Head of caudate nucleus (tissue), 42 donors: ENCODE measurements around the gene KCNIP4.

Experiments used
- DNase-seq, 42 donors: peaks; one replicate each; pipeline versions ENCODE4 v3.0.0 to v3.0.0-alpha.2; 2020 to 2021; ENCODE audit warnings: mixed read lengths in 7 of 42
- intact Hi-C: fragments of 100-400 bp; cut with DNase I; formaldehyde crosslinking; loops from one replicate; pipeline ENCODE4 v1.15.0; 2022

KCNIP4 gene

DNA sequence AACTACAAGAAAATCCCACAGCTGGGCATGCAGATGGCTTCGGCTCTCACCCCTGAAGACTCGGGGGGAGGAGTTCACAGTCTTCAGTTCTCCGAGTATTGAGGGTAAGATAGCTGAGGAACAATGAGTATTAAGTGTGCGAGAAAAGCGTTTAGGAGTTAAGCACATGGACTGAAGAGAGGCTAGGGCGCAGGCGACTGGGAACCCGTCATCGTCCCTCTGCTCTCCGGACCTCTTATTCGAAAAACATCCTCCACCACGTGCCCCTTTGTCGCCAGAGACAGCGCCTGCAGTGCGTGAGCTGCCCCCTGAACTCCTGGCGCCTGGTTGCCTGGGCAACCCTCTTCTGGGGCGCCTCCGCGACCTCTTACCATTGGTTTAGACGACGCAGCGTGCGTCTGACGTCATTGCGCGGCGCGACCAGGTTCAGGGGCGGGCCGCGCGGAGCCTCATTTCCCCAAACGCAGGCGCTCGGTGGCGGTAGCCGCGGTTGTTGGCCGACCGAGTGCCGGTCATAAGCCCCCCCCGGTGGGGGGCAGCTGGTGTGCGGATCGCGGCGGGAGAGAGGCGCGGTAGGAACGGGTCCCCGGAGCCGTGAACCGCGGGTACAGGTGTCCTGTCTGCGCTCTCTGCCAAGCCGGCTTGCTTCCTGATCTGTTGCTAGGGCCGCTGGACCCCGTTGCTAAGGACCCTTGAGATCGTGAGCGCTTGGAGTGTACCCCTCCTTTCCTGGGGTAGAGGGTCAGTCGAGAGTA, 1248.4 kb downstream of the KCNIP4 start, which contains the start of gene PACRGL:
TSS of gene PACRGL (plus strand) at position 452 of the 755 bp plus-strand sequence. CDS start 4,024 bp downstream, outside the sequence.
- DNase-seq: peak; percentile 88 to 98 (median 95)
- intact Hi-C loops: no loop called here

- no peak for DNase-seq
- intact Hi-C loops: loop anchor here (10.0 kb wide), 1 partner anchor 394 kb away; no protein-coding TSS in a partner anchor
Observed at GRCh38 chr4:20698820-20699219, 1249.8 kb downstream of the KCNIP4 start.

- peak in 10 of 42 donors; percentile 7 to 49 (median 27) for DNase-seq
- intact Hi-C loops: loop anchor here (10.0 kb wide), 1 partner anchor 394 kb away; no protein-coding TSS in a partner anchor
Observed at GRCh38 chr4:20698382-20698781, 1250.2 kb downstream of the KCNIP4 start.

GRCh38 chr4:20696815-20697214, 1251.8 kb downstream of the KCNIP4 start:
- intact Hi-C loops: loop anchor here (10.0 kb wide), 1 partner anchor 392 kb away; no protein-coding TSS in a partner anchor
- DNase-seq: no peak

GRCh38 chr4:20687864-20688263, 1260.7 kb downstream of the KCNIP4 start:
- DNase-seq: no peak
- intact Hi-C loops: no loop called here

DNA sequence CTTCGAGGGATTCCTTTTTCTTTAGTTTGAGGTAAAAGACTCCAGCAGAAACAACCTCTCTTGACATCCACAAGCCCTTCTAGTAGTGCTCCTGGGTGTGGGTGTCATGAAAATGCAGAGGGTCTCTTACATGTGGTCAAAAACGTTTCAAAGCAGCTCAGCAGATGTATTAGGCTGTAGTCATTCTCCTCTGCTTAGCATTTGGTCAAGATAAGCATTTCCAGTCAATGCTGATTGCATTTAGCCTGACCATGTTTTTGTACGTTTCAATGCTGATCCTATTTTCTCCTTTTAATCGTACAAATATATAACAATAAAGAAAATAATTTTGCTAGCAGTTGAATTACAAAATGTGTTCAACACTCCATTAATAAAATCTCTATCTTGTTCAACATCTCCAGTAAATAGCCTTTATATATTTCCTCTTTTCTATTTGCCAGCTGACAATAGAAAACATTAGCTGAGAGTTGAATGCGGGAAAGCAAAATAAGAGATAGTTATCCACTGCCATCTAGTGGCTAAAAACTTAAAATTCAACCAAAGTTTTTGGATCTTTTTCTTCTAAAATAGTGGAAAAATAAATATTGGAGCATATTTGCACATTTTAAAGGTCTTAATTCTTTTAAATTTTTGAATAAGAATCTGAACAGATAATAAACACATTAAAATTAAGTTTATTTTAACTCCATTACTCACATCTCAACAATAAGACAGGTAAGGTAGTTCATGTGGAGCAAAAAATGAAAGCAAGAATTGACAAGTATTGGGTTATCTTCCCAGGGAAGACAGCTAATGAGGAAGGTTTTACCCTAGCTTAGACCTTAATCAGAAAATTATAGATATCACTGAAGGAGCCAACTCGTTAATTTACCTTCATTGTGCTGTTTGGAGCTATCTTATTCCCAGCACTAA, 1263.5 kb downstream of the KCNIP4 start:
- intact Hi-C loops: no loop called here
- DNase-seq: no peak

GRCh38 chr4:20683766-20684165, 1264.8 kb downstream of the KCNIP4 start:
- DNase-seq: no peak
- intact Hi-C loops: no loop called here

DNA sequence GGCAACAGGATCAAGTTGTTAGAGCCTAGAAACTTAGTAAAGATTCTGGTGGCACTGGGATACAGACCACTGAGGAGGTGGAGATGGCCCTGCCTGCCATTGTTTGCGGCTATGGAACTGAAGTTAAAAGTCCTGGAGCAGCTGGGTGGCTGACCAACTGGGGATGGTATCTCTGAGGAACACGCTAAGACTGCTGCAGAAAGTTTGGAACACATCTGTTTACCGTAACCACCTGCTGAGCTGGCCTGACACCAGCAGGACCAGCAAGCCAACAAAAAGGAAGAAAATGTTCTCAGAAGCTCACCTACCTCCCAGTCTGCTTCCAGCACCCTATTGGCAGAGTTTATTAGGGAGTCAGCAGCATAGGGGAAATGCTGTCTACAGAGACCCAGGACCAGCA, 1265.7 kb downstream of the KCNIP4 start:
- no peak for DNase-seq
- intact Hi-C loops: no loop called here

GRCh38 chr4:20681271-20681670, 1267.3 kb downstream of the KCNIP4 start:
- no peak for DNase-seq
- intact Hi-C loops: no loop called here

GRCh38 chr4:20680736-20681135, 1267.8 kb downstream of the KCNIP4 start:
- intact Hi-C loops: no loop called here
- DNase-seq: no peak

DNA sequence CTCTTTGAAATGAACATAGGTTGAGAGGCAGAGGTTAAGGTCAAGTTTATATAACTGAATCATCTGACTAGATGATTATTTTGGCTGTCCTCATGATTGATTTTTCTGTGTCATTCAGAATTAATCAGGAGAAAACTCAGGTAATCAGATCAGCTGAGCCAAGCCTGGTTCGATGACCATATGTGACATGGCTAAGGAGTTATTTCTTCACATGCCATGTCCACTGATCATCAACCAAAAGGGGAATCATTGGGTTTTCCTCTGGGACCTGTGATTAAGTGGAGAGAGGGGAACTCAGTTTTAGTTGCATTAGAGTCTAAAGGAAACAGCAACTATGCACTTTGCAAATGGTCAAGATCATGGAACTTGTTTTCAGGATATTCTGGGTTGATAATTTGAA, 1268.6 kb downstream of the KCNIP4 start:
- no peak for DNase-seq
- intact Hi-C loops: no loop called here
